ENCODE measurements around the gene HOXB9.

- TF ChIP-seq CTCF (IDR thresholded peaks at IDR 0.05; ENCODE audit: insufficient read depth, low read depth, low read length) (no peak), EZH2 (IDR thresholded peaks at IDR 0.05; ENCODE audit: insufficient read depth, low read length) (peak; percentile 34)
These were observed 14.3 kb downstream of the HOXB9 start for GRCh38 chr17:48611681-48612455.

Measured in astrocyte (in vitro differentiated cells and primary cell).